GM18867 (cell line): ENCODE measurements around the gene PC.

Experiments
- ATAC-seq: cut with Tn5 transposase; IDR thresholded peaks from one replicate; pipeline ENCODE4 v1.9.1; 2021; ENCODE audit warnings: mild to moderate bottlenecking, moderate library complexity; ENCODE audit not compliant: unreplicated experiment

The PC gene

GRCh38 chr11:66869567-66869870 is 88.7 kb downstream of the PC start:
- no peak for ATAC-seq

DNA sequence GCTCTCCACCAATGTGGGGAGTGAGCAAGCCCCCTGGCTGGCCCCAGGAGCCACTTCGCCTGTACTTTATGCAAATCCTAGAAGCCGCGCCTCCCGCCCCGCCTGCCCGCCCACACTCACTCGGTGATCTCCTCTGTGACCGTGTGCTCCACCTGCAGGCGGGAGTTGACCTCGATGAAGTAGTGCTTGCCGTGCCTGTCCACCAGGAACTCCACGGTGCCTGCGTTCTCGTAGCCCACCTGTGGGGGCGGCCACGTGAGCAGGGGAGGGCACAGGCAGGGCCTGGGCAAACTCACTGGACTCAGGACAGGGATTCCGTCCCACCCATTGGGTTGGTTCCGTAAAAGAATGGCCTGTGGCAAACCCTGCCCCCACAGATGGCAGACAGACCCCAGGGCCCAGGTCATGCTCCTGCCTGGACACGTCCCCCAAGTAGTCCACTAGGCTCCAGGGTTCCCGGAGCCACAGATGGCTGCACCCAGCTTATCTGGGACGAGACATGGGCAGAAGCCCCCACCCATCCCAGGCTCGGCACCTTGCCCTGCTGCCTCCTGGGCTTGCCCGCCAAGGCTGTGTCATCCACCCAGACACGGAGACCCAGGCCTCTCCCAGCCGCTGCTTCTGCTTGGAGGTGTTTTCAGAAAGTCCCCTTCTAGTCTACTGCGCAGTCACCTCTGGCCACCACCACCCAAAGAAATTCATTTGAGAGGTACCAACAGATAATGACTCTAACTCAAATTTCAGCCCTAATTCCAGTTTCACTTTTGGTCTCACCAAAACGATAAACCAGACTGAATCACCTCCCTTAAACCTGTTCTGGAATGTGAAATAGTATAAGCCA is 89.2 kb downstream of the PC start:
- ATAC-seq: peak; percentile 74

DNA sequence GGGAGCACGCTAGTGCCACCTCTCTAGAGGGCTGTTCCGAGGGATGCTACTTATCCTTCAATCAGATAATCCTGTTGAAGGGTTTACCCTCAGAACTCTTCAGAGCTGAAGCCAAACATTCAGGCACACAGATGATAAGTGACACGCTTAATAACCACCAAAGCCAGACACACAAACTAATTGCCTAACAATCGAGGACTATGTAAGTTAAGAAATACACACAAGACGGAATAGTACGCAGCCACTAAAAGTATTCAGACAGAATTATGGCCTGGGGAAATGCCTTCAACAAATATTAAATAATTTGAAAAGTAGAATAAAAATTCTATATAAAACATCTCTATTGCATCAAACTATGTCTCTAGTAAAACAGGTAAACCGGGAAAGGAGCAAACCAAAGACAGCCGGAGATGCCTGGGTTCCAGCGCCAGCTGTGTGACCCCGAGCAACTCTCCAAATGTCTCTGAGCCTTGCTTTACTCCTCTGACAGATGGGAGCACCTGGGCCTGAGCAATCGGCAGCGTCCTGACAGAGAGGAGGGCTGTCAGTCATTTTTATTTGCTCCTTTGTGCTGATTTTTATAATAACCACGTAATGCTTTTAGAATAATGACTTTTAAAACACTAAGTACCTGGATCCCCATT is 90.0 kb downstream of the PC start:
- no peak for ATAC-seq

DNA sequence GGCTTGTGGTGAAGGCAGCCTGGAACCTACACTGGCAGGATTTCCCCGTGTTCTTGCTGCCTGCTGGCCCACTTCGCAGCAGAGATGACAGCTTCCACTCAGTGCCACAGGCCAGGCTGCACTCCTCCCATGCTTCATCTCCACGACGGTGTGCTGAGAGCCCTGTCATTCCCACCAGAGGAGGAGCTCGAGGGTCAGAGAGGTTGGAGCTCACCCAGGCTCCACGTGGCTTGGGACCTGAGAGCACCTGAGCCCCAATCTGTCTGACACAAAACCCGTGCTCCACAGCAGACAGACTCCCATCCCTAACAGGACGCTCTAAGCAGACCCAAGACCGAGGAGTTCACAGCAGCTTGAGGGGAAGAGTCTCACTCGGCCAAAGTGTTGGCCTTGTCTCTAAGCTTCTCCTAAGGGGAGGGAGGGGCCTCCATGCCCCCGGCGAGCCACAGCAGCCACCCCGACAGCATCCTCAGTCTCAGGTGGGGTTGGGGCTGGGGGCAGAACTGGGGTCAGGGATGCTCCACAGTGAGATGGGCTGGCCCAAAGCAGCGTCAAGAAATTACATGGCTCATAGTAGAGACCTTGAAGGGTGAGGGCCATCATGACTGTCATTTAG is 90.7 kb downstream of the PC start:
- ATAC-seq: no peak

DNA sequence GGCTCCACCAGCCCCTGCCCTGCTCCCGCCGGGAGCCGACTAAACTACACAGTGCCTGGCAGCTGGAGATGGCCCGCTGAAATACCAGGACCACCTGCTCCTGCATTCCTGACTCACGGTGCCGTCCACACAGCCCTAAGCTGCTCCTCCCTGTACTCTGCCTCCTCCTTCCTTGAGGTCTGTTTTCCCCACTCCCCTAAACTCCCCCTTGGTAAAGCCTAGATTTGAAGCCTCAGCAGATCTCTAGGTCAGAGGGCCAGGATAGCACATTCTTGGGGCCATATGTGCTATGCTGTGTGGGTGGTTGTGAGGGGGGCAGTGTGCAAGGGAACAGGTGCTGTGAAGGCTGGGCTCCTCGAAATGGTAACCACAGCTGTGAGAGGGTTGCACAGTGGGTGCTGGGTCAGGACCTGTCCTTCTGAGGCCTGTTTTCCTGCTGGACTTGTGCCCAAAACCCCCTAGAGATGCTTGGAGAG is 91.6 kb downstream of the PC start:
- ATAC-seq: no peak

DNA sequence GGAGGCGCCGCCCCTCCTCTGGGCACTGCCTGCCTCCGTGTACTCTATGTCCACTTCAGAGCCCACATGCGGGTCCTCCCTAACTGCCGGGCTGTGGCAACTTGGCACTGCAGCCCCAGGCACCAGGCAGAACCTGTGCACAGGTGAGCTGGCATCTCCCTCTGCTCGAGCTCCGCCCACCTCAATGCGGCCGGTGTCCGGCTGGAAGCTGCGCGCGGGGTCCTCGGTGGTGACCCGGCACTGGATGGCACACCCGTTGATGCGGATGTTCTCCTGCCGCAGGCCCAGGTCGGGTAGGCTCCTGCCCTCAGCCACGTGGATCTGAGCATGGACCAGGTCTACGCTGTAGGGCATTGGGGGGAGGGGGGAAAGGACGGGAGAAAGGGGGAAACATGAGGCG is 92.2 kb downstream of the PC start:
- no peak for ATAC-seq

- ATAC-seq: no peak
These were observed 93.1 kb downstream of the PC start for GRCh38 chr11:66864924-66865697.

- ATAC-seq: no peak
These were observed 93.8 kb downstream of the PC start for GRCh38 chr11:66864172-66864901.

- no peak for ATAC-seq
These were observed 94.6 kb downstream of the PC start for GRCh38 chr11:66863428-66864125.

DNA sequence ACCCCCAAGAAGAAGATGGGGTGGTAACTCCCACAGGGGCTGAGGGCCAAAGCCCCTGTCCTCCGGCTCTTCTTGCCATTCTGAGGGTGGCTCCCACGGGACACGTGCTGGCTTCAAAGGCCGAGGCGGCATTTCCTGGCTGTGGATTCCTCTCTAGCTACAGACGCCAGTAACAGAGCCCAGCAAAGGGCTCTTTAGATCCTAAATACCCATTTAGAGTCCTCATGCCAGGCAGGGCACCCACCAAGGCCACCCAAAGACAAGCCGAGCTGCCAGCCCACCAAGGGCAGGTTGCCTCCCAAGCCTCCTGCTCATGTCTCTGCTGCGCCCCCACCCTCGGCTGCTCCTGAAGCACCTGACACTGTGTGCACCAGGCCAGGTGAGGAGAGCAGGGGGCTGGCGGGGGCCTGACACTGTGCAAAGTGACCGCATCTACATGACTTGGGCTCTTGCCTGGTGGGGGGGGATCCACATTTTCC is 95.6 kb downstream of the PC start:
- ATAC-seq: no peak

- no peak for ATAC-seq
These were observed 96.2 kb downstream of the PC start for GRCh38 chr11:66861774-66862558.

DNA sequence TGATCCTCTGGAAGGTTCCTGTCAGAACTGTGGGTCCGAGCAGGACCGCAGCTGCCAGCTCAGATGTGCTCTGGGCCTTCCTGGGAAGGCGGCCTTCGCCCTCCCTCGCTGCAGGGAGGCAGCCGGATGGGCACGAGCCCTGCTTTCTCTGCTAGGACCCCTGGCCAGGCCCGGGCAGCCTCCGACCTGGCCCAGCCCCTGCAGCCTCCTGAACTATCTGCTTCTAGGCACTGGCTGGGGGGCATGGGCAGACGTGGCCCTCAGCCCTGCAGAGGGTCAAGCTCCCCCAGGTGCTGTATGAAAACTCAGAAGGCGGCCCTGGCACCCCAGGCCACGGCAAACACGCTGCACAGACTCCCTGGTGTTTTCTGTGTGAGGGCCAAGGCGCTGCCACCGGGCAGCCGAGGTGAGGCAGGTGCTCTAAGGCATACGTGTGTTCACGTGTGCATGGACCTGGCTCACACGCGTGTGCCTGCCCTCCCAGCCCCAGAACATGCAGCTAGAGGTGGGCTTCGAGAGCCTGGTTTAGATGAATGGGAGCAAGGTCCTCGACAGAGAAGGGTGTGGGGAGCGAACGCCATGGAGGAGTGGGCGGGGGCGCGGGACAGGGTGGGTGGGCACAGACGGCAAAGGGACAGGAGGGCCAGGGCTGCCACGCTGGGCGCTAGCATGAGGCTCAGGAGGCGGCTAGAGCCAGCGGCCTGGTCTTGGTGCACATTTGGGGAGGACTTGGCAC is 97.0 kb downstream of the PC start:
- ATAC-seq: no peak

DNA sequence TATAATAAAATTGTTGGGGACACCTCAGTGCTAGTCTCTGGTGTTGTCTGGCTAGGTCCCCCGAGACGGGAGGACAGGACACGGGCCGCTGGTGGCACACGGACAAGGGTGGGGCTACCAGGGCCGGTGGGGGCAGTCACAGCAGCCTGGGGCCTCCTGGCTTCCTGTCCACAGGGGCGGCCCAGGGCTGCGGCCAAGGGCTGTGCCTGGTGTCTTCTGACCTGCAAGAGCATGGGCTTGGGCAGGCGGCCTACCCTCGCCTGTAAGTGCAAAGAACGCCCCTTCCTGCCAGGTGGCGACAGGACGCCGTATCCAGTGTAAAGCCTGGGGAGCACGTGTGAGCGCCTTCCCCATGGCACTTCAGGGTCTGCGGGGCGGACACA is 97.7 kb downstream of the PC start:
- no peak for ATAC-seq

- ATAC-seq: no peak
These were observed 98.3 kb downstream of the PC start for GRCh38 chr11:66859686-66860448.

DNA sequence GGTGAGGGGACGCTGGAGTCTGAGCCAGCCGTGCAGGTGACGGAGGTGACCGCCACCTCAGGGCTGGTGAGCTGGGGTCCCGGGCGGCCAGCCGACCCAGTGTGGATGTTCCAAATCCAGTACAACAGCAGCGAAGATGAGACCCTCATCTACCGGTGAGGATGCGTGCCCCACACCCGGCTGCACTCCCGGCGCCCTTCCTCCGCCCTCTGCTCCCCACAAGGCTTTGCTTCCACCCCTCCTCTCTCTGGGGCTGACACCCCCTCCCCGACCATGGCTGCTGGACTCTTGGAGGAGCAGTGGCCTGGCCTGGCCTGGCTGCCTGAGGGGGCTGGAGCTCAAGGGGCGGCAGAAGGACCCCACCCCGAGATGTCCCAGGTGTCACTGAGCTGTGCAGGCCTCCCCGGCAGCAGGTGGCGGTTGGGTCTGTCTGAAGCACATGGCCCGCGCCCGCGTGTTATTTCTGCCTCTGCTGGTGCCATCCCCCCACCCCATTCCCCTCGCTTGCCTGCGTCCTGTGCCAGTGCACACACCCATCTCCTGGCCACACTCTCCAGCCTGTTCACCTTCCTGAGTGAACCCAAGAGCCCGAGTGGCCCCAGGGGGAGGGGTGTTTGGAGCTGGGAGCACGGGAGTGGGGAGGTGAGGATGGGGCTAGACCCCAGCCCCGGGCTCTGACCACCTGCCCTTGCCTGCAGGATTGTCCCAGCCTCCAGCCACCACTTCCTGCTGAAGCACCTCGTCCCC is 99.1 kb downstream of the PC start:
- ATAC-seq: no peak

DNA sequence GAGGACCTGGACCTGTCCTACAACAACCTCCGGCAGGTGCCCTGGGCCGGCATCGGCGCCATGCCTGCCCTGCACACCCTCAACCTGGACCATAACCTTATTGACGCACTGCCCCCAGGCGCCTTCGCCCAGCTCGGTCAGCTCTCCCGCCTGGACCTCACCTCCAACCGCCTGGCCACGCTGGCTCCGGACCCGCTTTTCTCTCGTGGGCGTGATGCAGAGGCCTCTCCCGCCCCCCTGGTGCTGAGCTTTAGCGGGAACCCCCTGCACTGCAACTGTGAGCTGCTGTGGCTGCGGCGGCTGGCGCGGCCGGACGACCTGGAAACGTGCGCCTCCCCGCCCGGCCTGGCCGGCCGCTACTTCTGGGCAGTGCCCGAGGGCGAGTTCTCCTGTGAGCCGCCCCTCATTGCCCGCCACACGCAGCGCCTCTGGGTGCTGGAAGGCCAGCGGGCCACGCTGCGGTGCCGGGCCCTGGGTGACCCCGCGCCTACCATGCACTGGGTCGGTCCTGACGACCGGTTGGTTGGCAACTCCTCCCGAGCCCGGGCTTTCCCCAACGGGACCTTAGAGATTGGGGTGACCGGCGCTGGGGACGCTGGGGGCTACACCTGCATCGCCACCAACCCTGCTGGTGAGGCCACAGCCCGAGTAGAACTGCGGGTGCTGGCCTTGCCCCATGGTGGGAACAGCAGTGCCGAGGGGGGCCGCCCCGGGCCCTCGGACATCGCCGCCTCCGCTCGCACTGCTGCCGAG is 99.8 kb downstream of the PC start:
- ATAC-seq: no peak

DNA sequence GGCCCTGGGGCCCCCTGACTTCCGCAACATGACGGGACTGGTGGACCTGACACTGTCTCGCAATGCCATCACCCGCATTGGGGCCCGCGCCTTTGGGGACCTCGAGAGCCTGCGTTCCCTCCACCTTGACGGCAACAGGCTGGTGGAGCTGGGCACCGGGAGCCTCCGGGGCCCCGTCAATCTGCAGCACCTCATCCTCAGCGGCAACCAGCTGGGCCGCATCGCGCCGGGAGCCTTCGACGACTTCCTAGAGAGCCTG is 100.3 kb downstream of the PC start:
- no peak for ATAC-seq
